Measurements from ENCODE around the gene CNTNAP2.
"Not testable (repeated sequence)": the region's sequence is repeated elsewhere in the genome, so short reads cannot be mapped to it uniquely, and the experiment has no call there.

The CNTNAP2 gene

GRCh38 chr7:148437043-148437442 is 2320.4 kb downstream of the CNTNAP2 start:
- DNase-seq, result no peak

GRCh38 chr7:148442141-148442655 is 2325.6 kb downstream of the CNTNAP2 start:
- DNase-seq, result no peak

- DNase-seq, result no peak
Measured at GRCh38 chr7:148442933-148443332, 2326.3 kb downstream of the CNTNAP2 start.

- no peak for DNase-seq
Measured at GRCh38 chr7:148445260-148446044, 2328.9 kb downstream of the CNTNAP2 start.

- no peak for DNase-seq
Measured at GRCh38 chr7:148447221-148447849, 2330.7 kb downstream of the CNTNAP2 start.

- DNase-seq, result not testable (repeated sequence)
Measured at GRCh38 chr7:148451526-148451925, 2334.9 kb downstream of the CNTNAP2 start.

GRCh38 chr7:148456351-148456750 is 2339.8 kb downstream of the CNTNAP2 start:
- no peak for DNase-seq

GRCh38 chr7:148457310-148457921 is 2340.8 kb downstream of the CNTNAP2 start:
- no peak for DNase-seq

- DNase-seq, result no peak
Measured at GRCh38 chr7:148458263-148458662, 2341.7 kb downstream of the CNTNAP2 start.

GRCh38 chr7:148461392-148462179 is 2345.0 kb downstream of the CNTNAP2 start:
- DNase-seq, result no peak

GRCh38 chr7:148462774-148463173 is 2346.2 kb downstream of the CNTNAP2 start:
- DNase-seq, result not testable (repeated sequence)

GRCh38 chr7:148463210-148463609 is 2346.6 kb downstream of the CNTNAP2 start:
- no peak for DNase-seq

- DNase-seq, result no peak
Measured at GRCh38 chr7:148464947-148465346, 2348.3 kb downstream of the CNTNAP2 start.

- DNase-seq, result not testable (repeated sequence)
Measured at GRCh38 chr7:148465441-148465840, 2348.8 kb downstream of the CNTNAP2 start.

GRCh38 chr7:148466120-148466519 is 2349.5 kb downstream of the CNTNAP2 start:
- DNase-seq, result no peak

- no peak for DNase-seq
Measured at GRCh38 chr7:148468700-148469098, 2352.1 kb downstream of the CNTNAP2 start.

Measured in NCI-H510A (cell line).